GM23338 (cell line): ENCODE data around the gene FAM216A. TPM values are rescaled to one million over a fixed set of nuclear protein-coding genes. Genes with fewer than 3 reads are reported as not detected.

ENCODE experiments used
- ATAC-seq: fragments of 200-7000 bp; cut with Tn5 transposase; 3 replicates; pipeline ENCODE4 v1.9.1; 2020
- DNase-seq: peaks from one replicate; pipeline ENCODE4 v3.0.0-alpha.2; 2015; ENCODE audit warnings: low spot score
- H2AFZ ChIP-seq: fragments of 200-600 bp; sonication (generic); 2 replicates; pipeline ENCODE4 v1.8.0; 2016; ENCODE audit warnings: antibody characterized with exemption, mild to moderate bottlenecking, moderate library complexity
- H3F3A ChIP-seq: fragments of 200-600 bp; sonication (generic); replicated peaks from 2 replicates; pipeline ENCODE4 v1.8.0; 2017; ENCODE audit warnings: antibody characterized with exemption, mixed run types, low read depth
- H3K27ac ChIP-seq: fragments of 200-600 bp; sonication (generic); 2 replicates; pipeline ENCODE4 v1.6.1; 2016; ENCODE audit warnings: low read depth
- H3K27me3 ChIP-seq: fragments of 200-600 bp; sonication (generic); 2 replicates; pipeline ENCODE4 v1.8.0; 2016; ENCODE audit warnings: mild to moderate bottlenecking, mixed run types, moderate library complexity; ENCODE audit not compliant: insufficient read depth
- H3K36me3 ChIP-seq: fragments of 200-600 bp; sonication (generic); 2 replicates; pipeline ENCODE4 v1.8.0; 2016; ENCODE audit warnings: mild to moderate bottlenecking; ENCODE audit not compliant: insufficient read depth
- H3K4me1 ChIP-seq: fragments of 200-600 bp; sonication (generic); 2 replicates; pipeline ENCODE4 v1.8.0; 2016; ENCODE audit warnings: mild to moderate bottlenecking, moderate library complexity; ENCODE audit not compliant: insufficient read depth
- H3K4me2 ChIP-seq: fragments of 200-600 bp; sonication (generic); 2 replicates; pipeline ENCODE4 v1.7.1; 2017; ENCODE audit warnings: mixed run types
- H3K4me3 ChIP-seq: fragments of 200-600 bp; sonication (generic); 2 replicates; pipeline ENCODE4 v1.6.1; 2016; ENCODE audit warnings: mixed run types
- H3K79me2 ChIP-seq: fragments of 200-600 bp; sonication (generic); replicated peaks from 2 replicates; pipeline ENCODE4 v1.8.0; 2017; ENCODE audit warnings: mild to moderate bottlenecking; ENCODE audit not compliant: insufficient read depth
- H3K9me2 ChIP-seq: fragments of 200-600 bp; sonication (generic); 2 replicates; pipeline ENCODE4 v1.8.0; 2017; ENCODE audit not compliant: insufficient read depth
- H4K20me1 ChIP-seq: fragments of 200-600 bp; sonication (generic); replicated peaks from 2 replicates; pipeline ENCODE4 v1.8.0; 2017; ENCODE audit warnings: mild to moderate bottlenecking; ENCODE audit not compliant: insufficient read depth
- H3K27ac Mint-ChIP-seq: 2 replicates; pipeline ENCODE4 v1.8.0; 2020; ENCODE audit warnings: inconsistent platforms, mild to moderate bottlenecking, moderate library complexity, mixed read lengths
- H3K27me3 Mint-ChIP-seq: 3 replicates; pipeline ENCODE4 v1.8.0; 2022; ENCODE audit warnings: low read depth, mild to moderate bottlenecking, moderate library complexity, mixed read lengths, inconsistent platforms; ENCODE audit not compliant: insufficient read depth, poor library complexity
- H3K36me3 Mint-ChIP-seq: 3 replicates; pipeline ENCODE4 v1.8.0; 2021; ENCODE audit warnings: low read depth, mild to moderate bottlenecking, inconsistent platforms, moderate library complexity, mixed read lengths
- H3K4me1 Mint-ChIP-seq: 3 replicates; pipeline ENCODE4 v1.8.0; 2020; ENCODE audit warnings: mild to moderate bottlenecking, inconsistent platforms, mixed read lengths
- H3K4me3 Mint-ChIP-seq: 3 replicates; pipeline ENCODE4 v1.8.0; 2021; ENCODE audit warnings: moderate library complexity, mild to moderate bottlenecking, inconsistent platforms, mixed read lengths
- H3K9me3 Mint-ChIP-seq: 3 replicates; pipeline ENCODE4 v1.8.0; 2020; ENCODE audit warnings: moderate library complexity, mild to moderate bottlenecking, inconsistent platforms, mixed read lengths
- CREB1 ChIP-seq: fragments of 250-450 bp; sonication (Bioruptor Pico); IDR thresholded peaks from 2 replicates; pipeline ENCODE4 v1.5.0; 2020; ENCODE audit warnings: low read depth, mild to moderate bottlenecking, moderate library complexity
- CTCF ChIP-seq, 2 experiments: fragments of 200-600 bp in 1 of 2; sonication (generic) in 1 of 2; conservative IDR thresholded peaks; 2 replicates each; pipeline versions ENCODE4 v1.5.1 to v1.6.1; 2016 to 2017; ENCODE audit warnings: antibody characterized with exemption in 2 of 2, low read depth in 2 of 2, mild to moderate bottlenecking in 2 of 2, moderate library complexity in 1 of 2
- ETS1 ChIP-seq: IDR thresholded peaks from 2 replicates; pipeline ENCODE4 v1.6.1; 2016; ENCODE audit warnings: antibody characterized with exemption
- EZH2 ChIP-seq: fragments of 200-600 bp; sonication (generic); IDR thresholded peaks from one replicate; pipeline ENCODE4 v1.8.0; 2017; ENCODE audit warnings: antibody characterized with exemption, mild to moderate bottlenecking, low read depth; ENCODE audit not compliant: unreplicated experiment
- EZH2phosphoT487 ChIP-seq: fragments of 200-600 bp; sonication (generic); IDR thresholded peaks from one replicate; pipeline ENCODE4 v1.8.1; 2018; ENCODE audit warnings: antibody characterized with exemption; ENCODE audit not compliant: unreplicated experiment
- JUNB ChIP-seq: IDR thresholded peaks from one replicate; pipeline ENCODE4 v1.6.1; 2016; ENCODE audit warnings: antibody characterized with exemption; ENCODE audit not compliant: unreplicated experiment
- NANOG ChIP-seq: IDR thresholded peaks from 2 replicates; pipeline ENCODE4 v1.6.1; 2016; ENCODE audit warnings: antibody characterized with exemption, borderline replicate concordance
- POLR2AphosphoS5 ChIP-seq: IDR thresholded peaks from 2 replicates; pipeline ENCODE4 v1.6.1; 2016; ENCODE audit warnings: antibody characterized with exemption, low read depth
- REST ChIP-seq: IDR thresholded peaks from one replicate; pipeline ENCODE4 v1.6.1; 2018; ENCODE audit warnings: antibody characterized with exemption; ENCODE audit not compliant: unreplicated experiment
- STAT1 ChIP-seq: IDR thresholded peaks from one replicate; pipeline ENCODE4 v1.6.1; 2016; ENCODE audit warnings: antibody characterized with exemption; ENCODE audit not compliant: unreplicated experiment
- ZNF114 ChIP-seq: fragments of 250-450 bp; sonication (Bioruptor Pico); IDR thresholded peaks from 2 replicates; pipeline ENCODE4 v1.5.0; 2020; ENCODE audit warnings: mild to moderate bottlenecking, moderate library complexity
- ZNF331 ChIP-seq: fragments of 250-450 bp; sonication (Bioruptor Pico); IDR thresholded peaks from 2 replicates; pipeline ENCODE4 v1.5.0; 2020; ENCODE audit warnings: low read depth, mild to moderate bottlenecking, moderate library complexity
- polyA plus RNA-seq: library from polyadenylated mRNA; unstranded; fragments of >200 nt; fragmentation: Nextera tagmentation; extraction: Ambion mirVana; gene quantifications from 2 replicates; pipeline ENCODE4 v1.2.1, GENCODE V29; 2016
- total RNA-seq: library from RNA; depleted of rRNA; stranded (reverse); fragments of >200 nt; shearing (Covaris generic); gene quantifications from 2 replicates; pipeline ENCODE4 v1.2.3, GENCODE V29; 2014
- TF ChIP-seq, protein P1 (sequence below): fragments of 250-450 bp; sonication (Bioruptor Pico); IDR thresholded peaks from 2 replicates; pipeline ENCODE4 v1.5.0; 2020; ENCODE audit warnings: mild to moderate bottlenecking, moderate library complexity

The FAM216A gene
- total and polyA plus RNA-seq, 2 experiments from 2014 or later, result 27.1 to 53.0 TPM

DNA sequence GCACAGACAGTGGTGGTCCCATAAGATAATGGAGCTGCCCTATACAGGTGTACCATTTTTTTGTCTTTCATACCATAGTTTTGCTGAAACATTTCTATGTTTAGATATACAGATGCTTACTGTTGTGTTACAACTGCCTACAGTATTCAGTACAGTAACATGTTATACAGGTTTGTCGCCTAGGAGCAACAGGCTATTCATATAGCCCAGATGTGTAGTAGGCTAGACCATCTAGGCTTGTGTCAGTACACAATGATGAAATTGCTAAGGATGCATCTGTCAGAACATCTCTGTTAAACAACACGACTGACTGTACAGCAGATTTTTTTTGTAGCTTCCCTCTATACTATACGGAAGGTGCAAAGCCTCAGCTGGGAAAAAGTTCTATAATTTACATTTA is 64.0 kb downstream of the FAM216A start:
- Mint-ChIP-seq H3K36me3 (peaks cover 8% of the 10 kb centered on the region), H3K27ac (no peak overlapping the region), H3K4me3 (no peak overlapping the region), H3K27me3 (peaks cover 4% of the 10 kb centered on the region), H3K9me3 (no peaks in the 10 kb centered on the region), H3K4me1 (peaks cover 11% of the 10 kb centered on the region; the same call in 2 of the 3 replicates)
- Histone ChIP-seq H3K4me1 (no peaks in the 10 kb centered on the region; the same call in 1 of the 2 replicates), H3F3A (no peaks in the 10 kb centered on the region), H3K27me3 (no peaks in the 10 kb centered on the region), H4K20me1 (peaks cover 5% of the 10 kb centered on the region; the same call in 1 of the 2 replicates), H3K9me2 (0 out of 2 replicates have a peak, but pooled peaks cover 4% of the 10 kb centered on the region), H3K27ac (no peak overlapping the region), H3K36me3 (peaks cover 9% of the 10 kb centered on the region), H3K4me3 (no peak overlapping the region), H2AFZ (no peak overlapping the region), H3K79me2 (no peaks in the 10 kb centered on the region), H3K4me2 (no peak overlapping the region)
- no peak for TF ChIP-seq POLR2AphosphoS5
- no peak for TF ChIP-seq CREB1 (CRISPR knock-in tag)
- TF ChIP-seq EZH2phosphoT487, result no peak
- no peak for TF ChIP-seq EZH2
- TF ChIP-seq STAT1, result no peak
- no peak for TF ChIP-seq ETS1
- TF ChIP-seq, protein P1, sequence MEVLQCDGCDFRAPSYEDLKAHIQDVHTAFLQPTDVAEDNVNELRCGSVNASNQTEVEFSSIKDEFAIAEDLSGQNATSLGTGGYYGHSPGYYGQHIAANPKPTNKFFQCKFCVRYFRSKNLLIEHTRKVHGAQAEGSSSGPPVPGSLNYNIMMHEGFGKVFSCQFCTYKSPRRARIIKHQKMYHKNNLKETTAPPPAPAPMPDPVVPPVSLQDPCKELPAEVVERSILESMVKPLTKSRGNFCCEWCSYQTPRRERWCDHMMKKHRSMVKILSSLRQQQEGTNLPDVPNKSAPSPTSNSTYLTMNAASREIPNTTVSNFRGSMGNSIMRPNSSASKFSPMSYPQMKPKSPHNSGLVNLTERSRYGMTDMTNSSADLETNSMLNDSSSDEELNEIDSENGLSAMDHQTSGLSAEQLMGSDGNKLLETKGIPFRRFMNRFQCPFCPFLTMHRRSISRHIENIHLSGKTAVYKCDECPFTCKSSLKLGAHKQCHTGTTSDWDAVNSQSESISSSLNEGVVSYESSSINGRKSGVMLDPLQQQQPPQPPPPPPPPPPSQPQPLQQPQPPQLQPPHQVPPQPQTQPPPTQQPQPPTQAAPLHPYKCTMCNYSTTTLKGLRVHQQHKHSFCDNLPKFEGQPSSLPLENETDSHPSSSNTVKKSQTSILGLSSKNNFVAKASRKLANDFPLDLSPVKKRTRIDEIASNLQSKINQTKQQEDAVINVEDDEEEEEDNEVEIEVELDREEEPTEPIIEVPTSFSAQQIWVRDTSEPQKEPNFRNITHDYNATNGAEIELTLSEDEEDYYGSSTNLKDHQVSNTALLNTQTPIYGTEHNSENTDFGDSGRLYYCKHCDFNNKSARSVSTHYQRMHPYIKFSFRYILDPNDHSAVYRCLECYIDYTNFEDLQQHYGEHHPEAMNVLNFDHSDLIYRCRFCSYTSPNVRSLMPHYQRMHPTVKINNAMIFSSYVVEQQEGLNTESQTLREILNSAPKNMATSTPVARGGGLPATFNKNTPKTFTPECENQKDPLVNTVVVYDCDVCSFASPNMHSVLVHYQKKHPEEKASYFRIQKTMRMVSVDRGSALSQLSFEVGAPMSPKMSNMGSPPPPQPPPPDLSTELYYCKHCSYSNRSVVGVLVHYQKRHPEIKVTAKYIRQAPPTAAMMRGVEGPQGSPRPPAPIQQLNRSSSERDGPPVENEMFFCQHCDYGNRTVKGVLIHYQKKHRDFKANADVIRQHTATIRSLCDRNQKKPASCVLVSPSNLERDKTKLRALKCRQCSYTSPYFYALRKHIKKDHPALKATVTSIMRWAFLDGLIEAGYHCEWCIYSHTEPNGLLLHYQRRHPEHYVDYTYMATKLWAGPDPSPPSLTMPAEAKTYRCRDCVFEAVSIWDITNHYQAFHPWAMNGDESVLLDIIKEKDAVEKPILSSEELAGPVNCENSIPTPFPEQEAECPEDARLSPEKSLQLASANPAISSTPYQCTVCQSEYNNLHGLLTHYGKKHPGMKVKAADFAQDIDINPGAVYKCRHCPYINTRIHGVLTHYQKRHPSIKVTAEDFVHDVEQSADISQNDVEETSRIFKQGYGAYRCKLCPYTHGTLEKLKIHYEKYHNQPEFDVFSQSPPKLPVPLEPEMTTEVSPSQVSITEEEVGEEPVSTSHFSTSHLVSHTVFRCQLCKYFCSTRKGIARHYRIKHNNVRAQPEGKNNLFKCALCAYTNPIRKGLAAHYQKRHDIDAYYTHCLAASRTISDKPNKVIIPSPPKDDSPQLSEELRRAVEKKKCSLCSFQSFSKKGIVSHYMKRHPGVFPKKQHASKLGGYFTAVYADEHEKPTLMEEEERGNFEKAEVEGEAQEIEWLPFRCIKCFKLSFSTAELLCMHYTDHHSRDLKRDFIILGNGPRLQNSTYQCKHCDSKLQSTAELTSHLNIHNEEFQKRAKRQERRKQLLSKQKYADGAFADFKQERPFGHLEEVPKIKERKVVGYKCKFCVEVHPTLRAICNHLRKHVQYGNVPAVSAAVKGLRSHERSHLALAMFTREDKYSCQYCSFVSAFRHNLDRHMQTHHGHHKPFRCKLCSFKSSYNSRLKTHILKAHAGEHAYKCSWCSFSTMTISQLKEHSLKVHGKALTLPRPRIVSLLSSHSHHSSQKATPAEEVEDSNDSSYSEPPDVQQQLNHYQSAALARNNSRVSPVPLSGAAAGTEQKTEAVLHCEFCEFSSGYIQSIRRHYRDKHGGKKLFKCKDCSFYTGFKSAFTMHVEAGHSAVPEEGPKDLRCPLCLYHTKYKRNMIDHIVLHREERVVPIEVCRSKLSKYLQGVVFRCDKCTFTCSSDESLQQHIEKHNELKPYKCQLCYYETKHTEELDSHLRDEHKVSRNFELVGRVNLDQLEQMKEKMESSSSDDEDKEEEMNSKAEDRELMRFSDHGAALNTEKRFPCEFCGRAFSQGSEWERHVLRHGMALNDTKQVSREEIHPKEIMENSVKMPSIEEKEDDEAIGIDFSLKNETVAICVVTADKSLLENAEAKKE (CRISPR knock-in tag), result no peak
- no peak for TF ChIP-seq CTCF (conservative IDR thresholded peaks at IDR 0.05; ENCODE audit: low read depth in 2 of 2)
- TF ChIP-seq REST, result no peak
- TF ChIP-seq NANOG, result no peak
- TF ChIP-seq JUNB, result no peak
- no peak for TF ChIP-seq ZNF114 (CRISPR knock-in tag)
- no peak for TF ChIP-seq ZNF331
- DNase-seq (no peak), ATAC-seq (no peak)
